HG03196 (cell line): ENCODE measurements around the gene MTMR4.
"Not testable (repeated sequence)": the region's sequence is repeated elsewhere in the genome, so short reads cannot be mapped to it uniquely, and the experiment has no call there.

Experiments
- ATAC-seq: cut with Tn5 transposase; IDR thresholded peaks from one replicate; pipeline ENCODE4 v1.9.1; 2021; ENCODE audit not compliant: unreplicated experiment

Gene MTMR4

GRCh38 chr17:58513965-58514769 is at the start of gene MTMR4:
MTMR4 (minus strand) TSS chr17:58514638; CDS start chr17:58514407, 231 bp downstream.
- ATAC-seq: no peak

- no peak for ATAC-seq
Observed at GRCh38 chr17:58560511-58560910, 46.1 kb upstream of the MTMR4 start.

DNA sequence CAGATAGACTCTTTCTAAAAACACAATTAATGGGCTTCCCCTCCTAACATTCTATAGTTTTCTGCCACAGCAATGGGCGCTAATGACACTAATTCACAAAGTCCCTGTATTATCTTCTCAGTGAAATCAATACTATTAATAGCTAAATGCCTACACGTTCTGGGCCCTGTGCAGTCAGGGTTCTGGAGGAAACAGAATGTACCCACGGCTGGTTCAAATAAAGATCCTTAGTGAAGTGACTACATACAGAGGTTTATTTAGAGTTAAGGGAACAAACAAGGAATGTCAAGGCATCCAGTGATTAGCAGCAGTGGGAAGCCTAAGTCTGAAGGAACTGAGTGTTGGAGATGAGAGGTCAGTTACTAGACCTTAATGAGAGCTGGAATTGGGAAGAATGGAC is 43.5 kb upstream of the MTMR4 start:
- ATAC-seq: no peak

DNA sequence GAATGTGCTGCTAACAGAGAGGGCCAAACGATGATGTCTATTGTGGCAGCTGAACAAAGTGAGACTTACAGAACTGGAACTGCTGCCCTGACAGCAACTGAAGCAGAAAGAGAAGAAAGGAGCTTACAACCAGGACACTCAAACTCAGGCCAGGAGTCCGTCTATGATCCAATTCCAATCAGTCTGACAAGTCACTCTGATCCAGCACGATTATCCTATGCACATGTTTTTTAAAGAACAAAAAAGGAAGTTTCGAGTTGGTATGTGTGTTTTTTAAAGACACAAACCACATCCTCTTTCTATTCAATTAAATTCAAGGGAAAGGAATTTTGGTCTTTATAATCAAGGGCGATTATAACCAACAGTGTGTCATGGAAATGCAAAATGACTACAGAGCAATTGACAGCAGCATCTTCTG is 42.4 kb upstream of the MTMR4 start:
- no peak for ATAC-seq

GRCh38 chr17:58555109-58555508 is 40.7 kb upstream of the MTMR4 start:
- ATAC-seq: not testable (repeated sequence)

- no peak for ATAC-seq
Observed at GRCh38 chr17:58541249-58541648, 26.8 kb upstream of the MTMR4 start.

- ATAC-seq: no peak
Observed at GRCh38 chr17:58539698-58540097, 25.3 kb upstream of the MTMR4 start.

DNA sequence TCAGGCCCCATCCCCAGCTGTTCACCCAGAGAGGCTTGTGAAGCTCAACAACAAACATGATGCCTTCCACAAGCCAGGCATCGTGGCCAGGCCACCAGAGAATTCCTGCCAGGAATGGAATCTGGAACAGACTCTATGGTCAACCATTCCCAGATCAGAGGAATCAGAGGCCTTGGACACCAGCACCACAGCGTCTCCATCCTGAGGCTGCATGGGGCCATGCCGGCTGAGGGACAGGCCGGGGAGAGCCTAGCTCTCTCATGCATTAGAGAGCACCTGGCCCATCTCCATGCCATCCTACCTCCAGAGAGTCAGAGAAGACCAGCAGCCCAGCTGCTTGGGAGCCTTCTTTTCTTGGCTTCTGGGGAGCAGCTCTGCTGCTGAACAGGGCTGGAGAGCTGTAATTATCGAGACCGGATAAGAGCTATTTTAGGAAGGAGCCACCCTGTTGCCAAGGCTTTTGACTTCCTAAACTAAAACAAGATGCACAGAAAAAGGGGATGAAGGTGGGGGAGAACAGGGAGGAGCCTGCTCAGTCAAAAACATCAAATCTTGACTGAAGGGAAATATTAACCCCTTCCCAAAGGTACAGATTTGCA is 24.5 kb upstream of the MTMR4 start:
- no peak for ATAC-seq

DNA sequence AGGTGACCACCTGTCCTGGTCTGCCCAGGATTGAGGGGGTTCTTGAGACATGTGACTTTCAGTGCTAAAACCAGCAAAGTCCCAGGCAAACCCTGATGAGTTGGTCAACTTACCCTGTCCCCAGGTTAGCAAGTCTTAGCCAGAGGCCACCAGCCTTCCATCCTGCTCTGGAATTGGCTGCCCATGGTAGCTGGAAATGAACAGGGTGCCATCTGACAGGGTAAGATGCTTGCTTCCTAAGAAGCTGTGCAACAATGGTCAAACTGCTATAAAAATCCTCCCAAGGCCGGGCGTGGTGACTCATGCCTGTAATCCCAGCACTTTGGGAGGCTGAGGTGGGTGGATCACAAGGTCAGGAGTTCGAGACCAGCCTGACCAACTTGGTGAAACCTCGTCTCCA is 22.8 kb upstream of the MTMR4 start:
- no peak for ATAC-seq

- no peak for ATAC-seq
Observed at GRCh38 chr17:58536542-58536941, 22.1 kb upstream of the MTMR4 start.

DNA sequence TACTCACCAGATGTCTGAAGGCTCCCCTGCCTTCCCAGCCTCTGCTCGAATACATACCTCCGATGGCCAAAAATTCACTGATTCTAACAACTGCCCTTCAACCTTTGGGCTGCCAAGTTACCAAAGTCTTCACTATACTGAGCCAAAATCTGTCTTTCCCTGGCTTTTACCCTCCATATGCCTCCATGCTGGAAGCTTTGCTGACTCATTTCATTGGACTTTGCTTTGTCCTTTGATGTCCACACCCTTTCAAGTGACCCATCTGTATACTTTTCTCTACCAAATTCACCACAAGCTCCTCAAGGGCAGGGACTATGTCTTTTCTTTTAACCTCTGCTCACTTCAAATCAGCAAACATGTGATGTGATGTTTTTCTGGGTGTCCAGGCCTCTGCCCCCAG is 21.0 kb upstream of the MTMR4 start:
- no peak for ATAC-seq

DNA sequence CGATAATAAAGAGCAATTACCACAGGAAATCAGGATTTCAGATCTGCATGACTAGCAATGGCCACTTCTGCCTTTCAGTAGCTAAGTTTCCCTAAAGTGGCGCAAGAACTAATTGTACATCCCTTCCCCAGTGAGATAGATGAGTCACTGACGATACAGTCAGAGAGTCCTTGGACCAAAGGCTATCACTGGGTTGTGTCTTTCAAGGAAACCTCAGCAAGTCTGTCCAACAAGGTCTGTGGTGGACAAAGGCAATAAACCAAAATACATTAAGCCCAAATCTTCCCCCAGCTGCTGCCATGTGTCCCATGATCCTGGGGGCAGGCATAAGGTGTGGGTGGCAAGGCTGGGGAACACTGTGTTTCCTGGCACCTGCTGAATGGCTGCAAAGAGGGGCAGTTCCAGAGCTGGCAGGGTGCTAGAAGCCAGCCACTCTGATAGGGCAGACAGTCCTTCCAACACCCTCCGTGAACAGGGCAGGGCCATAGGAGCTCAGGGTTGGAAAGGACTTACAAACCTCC is 20.5 kb upstream of the MTMR4 start:
- ATAC-seq: no peak

DNA sequence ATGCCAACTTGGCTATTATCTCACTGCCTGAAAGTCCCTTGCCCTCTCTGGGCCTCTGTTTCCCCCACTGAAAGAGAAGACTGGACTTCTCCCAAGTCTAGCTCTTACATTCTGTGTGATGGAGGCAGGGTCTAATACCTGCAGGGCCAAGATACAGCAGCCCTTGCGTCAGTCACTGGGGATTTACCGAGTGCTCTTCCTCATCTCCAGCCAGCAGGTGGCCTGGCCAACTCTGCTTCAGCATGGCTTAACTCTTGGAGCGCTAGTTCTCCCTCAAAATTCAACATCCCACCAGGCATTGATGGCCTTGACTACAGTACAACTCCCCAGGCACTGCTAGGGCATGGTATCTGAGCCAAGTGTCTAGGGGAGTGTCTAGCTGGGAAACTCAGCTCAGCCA is 19.9 kb upstream of the MTMR4 start:
- no peak for ATAC-seq

DNA sequence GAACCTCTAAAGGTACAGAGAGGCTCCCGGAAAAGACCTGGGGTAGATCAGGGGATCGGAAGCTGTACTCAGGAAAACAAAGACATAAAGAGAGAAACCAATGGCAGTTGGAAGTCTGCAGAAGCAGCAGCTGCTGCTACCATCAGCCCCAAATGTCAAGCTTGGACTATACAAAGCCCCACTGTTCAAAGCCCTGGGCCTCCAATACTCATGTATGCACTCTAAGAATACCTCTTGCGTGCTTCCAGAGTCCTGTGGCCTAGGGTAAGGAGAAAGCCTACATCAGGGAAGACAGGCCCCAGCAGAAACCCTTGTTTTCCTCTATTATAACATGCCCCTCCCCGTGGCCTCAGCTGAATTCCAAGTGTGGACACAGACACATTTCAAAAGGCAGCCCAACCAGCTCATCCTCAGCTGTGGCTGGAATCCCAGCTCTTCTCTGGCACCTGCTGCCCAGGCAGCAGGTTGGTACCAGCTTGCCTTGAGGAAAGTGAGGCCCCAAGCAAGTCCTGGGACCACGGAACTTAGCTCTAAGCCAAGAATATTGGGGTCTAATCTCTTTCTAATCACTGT is 19.3 kb upstream of the MTMR4 start:
- no peak for ATAC-seq

- no peak for ATAC-seq
Observed at GRCh38 chr17:58532555-58532951, 18.1 kb upstream of the MTMR4 start.

DNA sequence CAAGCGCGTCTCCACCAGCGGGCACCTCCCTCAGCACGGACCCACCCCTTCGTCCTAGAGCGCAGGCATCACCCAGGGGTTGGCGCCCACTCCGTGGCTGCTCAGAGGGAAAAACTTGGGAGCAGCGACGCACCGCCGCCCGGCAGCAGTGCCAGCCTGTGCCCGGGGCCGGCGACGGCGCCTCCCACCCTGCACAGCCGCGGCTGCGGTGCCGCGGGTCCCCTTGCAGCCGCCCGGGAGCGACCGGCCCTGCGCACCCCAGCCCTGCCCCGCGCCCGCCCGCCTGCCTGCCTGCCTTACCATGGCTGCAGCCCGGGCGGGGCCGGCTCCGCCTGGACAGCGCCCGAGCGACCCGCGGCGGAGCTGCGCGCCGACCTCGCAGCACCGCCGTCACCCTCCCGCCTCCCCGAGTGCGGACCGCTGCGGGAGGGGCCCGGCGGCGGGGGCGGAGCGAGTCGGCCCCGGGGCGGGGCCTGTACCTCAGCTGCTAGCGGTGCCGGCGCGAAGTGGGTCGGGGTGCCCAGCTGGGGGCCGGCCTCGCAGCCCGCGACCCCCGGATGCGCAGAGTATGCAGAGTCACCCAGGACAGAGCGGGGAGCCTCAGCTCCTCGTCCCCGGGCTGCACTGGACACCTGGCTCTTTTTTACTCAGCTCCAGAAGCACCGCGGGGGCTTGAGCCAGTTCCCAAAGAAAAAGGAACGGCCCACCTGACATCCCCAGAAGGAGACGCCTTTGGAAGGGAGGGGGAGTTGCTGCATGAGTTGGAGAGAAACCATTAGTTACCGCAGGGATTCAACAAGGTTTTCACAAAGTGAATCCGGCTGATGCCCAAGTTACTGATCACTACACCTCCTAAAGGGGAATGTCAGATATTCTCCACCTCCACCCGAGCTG is 17.5 kb upstream of the MTMR4 start:
- no peak for ATAC-seq

DNA sequence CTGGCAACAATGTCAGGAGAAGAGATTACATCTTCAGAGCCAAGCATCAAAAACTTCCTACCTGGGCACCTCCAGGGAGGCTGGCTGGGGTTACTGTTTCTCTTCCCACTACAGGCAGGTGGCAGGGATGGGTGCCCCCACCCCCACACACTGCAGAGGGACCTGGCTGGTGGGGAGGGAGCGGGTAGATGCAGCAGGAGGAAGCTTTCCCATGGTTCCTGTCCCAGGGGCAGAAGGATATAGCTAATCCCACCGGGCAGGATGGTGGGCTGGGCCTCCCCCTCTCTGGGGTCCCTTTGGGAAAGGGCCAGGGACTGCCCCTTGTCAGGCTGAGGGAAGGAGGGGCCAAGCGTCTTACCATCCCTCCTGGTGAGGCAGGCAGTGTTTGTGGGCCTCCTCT is 16.7 kb upstream of the MTMR4 start:
- ATAC-seq: no peak

DNA sequence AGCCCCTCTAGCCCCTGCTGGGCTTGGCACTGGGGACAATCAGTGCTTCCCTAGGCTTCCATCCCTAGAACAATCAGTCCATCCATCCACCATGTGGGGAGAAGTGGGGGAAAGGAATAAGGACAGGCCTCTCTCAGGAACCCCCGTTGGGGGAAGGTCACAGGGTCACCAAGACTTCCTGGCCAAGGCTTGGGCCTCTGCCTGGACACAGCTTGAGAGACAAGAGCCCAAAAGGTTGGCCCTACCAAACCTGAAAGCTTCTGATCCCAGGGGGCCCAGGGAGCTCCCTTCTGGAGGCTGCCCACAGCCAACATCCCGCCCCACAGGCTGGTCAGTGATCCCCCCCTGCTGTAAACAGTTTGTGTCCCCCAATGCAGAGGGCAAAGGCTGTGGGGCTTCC is 16.2 kb upstream of the MTMR4 start:
- no peak for ATAC-seq

- ATAC-seq: no peak
Observed at GRCh38 chr17:58529275-58529674, 14.8 kb upstream of the MTMR4 start.

DNA sequence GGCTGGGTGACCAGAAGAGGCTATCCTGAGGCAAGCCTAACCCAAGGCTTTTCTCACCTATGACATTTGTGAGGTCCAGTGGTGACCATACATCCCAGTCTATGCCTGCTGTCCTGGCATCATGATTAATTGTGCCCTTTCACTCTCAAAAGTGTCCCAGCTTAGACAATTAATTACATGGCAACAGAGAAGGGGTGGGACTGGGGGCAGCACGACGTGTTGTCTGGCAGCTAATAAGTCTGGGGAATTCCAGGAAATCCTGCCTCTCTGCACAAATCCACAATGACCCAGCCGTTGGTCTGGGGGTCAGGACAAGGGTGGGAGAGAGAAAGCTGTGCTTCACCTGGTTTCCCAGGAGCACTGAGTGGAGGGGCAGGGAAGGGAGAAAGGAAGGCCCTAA is 14.0 kb upstream of the MTMR4 start:
- ATAC-seq: no peak

DNA sequence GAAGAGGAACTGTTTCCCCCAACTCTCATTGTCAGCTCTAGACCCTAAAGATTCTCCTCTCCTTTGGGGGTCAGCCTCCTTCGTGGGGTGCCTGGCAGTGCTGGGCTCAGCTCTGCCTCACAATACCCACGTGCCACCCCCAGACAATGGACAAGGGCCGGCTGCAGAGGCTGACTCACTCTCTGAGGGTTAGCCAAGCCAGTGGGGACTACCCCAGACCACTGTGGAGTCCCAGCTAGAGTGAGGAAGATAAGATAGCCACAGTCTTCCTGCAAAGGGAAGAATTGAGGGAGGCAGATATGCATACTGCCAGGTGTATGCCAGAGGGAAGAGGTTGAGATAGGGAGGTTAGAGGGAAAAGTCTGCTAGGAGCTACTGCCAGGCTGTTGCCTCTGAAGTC is 13.5 kb upstream of the MTMR4 start:
- ATAC-seq: no peak
